HG03575 (cell line): ENCODE results near the gene SMOC2.
"Not testable (repeated sequence)": the region's sequence is repeated elsewhere in the genome, so short reads cannot be mapped to it uniquely, and the experiment has no call there.

Source experiments
- ATAC-seq: cut with Tn5 transposase; IDR thresholded peaks from one replicate; pipeline ENCODE4 v1.9.1; 2021; ENCODE audit not compliant: unreplicated experiment, insufficient number of reproducible peaks, low FRiP score; ENCODE audit errors: extremely low read depth

Gene SMOC2

GRCh38 chr6:168530653-168531071 lies 89.7 kb downstream of the SMOC2 start:
- no peak for ATAC-seq

- ATAC-seq, result no peak
Measured at GRCh38 chr6:168532070-168532469, 91.1 kb downstream of the SMOC2 start.

- ATAC-seq, result no peak
Measured at GRCh38 chr6:168533414-168533813, 92.4 kb downstream of the SMOC2 start.

GRCh38 chr6:168534265-168534664 lies 93.3 kb downstream of the SMOC2 start:
- ATAC-seq, result no peak

GRCh38 chr6:168535711-168536110 lies 94.7 kb downstream of the SMOC2 start:
- ATAC-seq, result no peak

GRCh38 chr6:168536196-168536595 lies 95.2 kb downstream of the SMOC2 start:
- ATAC-seq, result no peak

GRCh38 chr6:168536665-168537539 lies 95.9 kb downstream of the SMOC2 start:
- no peak for ATAC-seq

- no peak for ATAC-seq
Measured at GRCh38 chr6:168537540-168537884, 96.5 kb downstream of the SMOC2 start.

- not testable (repeated sequence) for ATAC-seq
Measured at GRCh38 chr6:168538188-168538891, 97.4 kb downstream of the SMOC2 start.

- ATAC-seq, result no peak
Measured at GRCh38 chr6:168538892-168539811, 98.2 kb downstream of the SMOC2 start.

- ATAC-seq, result no peak
Measured at GRCh38 chr6:168540713-168541291, 99.8 kb downstream of the SMOC2 start.

- ATAC-seq, result no peak
Measured at GRCh38 chr6:168541307-168541706, 100.3 kb downstream of the SMOC2 start.

GRCh38 chr6:168542301-168542700 lies 101.3 kb downstream of the SMOC2 start:
- ATAC-seq, result no peak

- ATAC-seq, result no peak
Measured at GRCh38 chr6:168545428-168545827, 104.4 kb downstream of the SMOC2 start.

- no peak for ATAC-seq
Measured at GRCh38 chr6:168546151-168546550, 105.2 kb downstream of the SMOC2 start.

- no peak for ATAC-seq
Measured at GRCh38 chr6:168546730-168547129, 105.7 kb downstream of the SMOC2 start.

- no peak for ATAC-seq
Measured at GRCh38 chr6:168550326-168550725, 109.3 kb downstream of the SMOC2 start.

GRCh38 chr6:168554472-168554871 lies 113.5 kb downstream of the SMOC2 start:
- ATAC-seq, result no peak
